ENCODE results near the gene MIDN. TPM values are rescaled to one million over a fixed set of nuclear protein-coding genes. Genes with fewer than 3 reads are reported as not detected.

The MIDN gene
- total RNA-seq, 1 donor from 2014 or later: 204 TPM

DNA sequence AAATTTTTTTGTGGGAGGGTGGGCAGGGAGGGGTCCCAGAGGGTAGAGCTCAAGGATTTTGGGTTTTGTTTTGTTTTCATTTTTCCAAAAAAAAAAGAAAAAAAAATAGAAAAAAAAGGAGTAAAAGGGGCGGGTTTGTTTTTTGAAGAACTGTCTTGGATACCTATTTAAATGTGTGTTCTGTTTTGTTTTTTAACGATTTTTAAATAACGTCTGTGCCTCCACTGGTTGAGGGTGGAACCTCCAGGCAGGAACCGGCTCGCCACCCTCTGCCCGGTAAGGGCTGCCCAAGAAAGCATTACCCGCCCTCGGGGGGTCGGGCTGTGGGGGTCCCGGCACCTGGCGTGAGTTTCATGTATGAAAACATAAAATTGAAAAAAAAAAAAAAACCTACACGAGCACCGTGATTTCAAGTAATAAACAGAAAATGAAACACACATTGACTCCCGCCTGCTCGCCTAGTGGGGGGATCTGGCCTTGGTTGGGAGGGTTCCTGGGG is 10.4 kb downstream of the MIDN start:
- DNase-seq (ENCODE audit: low spot score): no peak
- Mint-ChIP-seq H3K4me3 (ENCODE audit: unreplicated experiment) (peak overlapping the region; percentile 62), H3K36me3 (ENCODE audit: low read depth, unreplicated experiment) (peaks cover 18% of the 10 kb centered on the region), H3K27ac (ENCODE audit: unreplicated experiment) (peak overlapping the region; percentile 93), H3K4me1 (ENCODE audit: unreplicated experiment) (peaks cover 42% of the 10 kb centered on the region), H3K27me3 (ENCODE audit: unreplicated experiment) (peaks cover 28% of the 10 kb centered on the region), H3K9me3 (ENCODE audit: unreplicated experiment) (no peaks in the 10 kb centered on the region)
- TF ChIP-seq, protein P1, sequence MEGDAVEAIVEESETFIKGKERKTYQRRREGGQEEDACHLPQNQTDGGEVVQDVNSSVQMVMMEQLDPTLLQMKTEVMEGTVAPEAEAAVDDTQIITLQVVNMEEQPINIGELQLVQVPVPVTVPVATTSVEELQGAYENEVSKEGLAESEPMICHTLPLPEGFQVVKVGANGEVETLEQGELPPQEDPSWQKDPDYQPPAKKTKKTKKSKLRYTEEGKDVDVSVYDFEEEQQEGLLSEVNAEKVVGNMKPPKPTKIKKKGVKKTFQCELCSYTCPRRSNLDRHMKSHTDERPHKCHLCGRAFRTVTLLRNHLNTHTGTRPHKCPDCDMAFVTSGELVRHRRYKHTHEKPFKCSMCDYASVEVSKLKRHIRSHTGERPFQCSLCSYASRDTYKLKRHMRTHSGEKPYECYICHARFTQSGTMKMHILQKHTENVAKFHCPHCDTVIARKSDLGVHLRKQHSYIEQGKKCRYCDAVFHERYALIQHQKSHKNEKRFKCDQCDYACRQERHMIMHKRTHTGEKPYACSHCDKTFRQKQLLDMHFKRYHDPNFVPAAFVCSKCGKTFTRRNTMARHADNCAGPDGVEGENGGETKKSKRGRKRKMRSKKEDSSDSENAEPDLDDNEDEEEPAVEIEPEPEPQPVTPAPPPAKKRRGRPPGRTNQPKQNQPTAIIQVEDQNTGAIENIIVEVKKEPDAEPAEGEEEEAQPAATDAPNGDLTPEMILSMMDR (IDR thresholded peaks at IDR 0.05; ENCODE audit: unreplicated experiment): no peak

DNA sequence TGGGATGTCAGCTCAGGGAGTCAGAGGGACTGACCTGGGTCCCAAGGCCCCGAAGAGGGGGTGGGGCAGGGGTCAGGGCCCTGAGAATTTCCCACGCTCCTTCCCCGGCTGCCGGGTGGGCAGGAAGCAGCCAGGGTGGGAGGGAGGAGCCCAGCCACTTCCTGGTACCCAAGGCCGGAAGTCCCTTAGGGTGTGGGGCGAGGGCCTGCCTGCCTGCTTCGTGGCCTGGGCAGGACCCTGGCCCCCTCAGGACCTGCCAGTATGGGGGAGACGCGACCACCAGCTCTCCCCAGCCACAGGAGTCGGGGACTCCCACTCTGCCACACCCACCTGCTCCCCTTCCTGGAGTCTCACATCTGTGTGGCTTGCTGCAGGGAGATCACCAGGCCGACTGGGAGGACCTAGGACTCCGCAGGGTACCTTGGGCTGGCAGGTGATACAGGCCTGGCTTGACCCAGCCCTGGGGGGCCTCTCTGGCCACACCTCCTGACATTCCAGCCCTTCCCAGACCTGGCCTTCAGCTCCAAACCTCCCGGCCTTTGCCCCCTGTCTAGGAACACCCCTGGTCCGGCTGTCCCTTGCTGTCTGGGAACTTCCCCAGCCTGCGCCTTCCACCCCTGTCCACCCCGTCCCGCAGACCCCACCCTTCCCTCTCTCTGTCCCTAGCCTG is 11.0 kb downstream of the MIDN start:
- Mint-ChIP-seq H3K27ac (ENCODE audit: unreplicated experiment) (peak overlapping the region; percentile 93), H3K36me3 (ENCODE audit: low read depth, unreplicated experiment) (peaks cover 18% of the 10 kb centered on the region), H3K27me3 (ENCODE audit: unreplicated experiment) (peaks cover 28% of the 10 kb centered on the region), H3K9me3 (ENCODE audit: unreplicated experiment) (no peaks in the 10 kb centered on the region), H3K4me3 (ENCODE audit: unreplicated experiment) (peak overlapping the region; percentile 59), H3K4me1 (ENCODE audit: unreplicated experiment) (peaks cover 42% of the 10 kb centered on the region)
- TF ChIP-seq, protein P1 (IDR thresholded peaks at IDR 0.05; ENCODE audit: unreplicated experiment): no peak
- peak; percentile 68 for DNase-seq (ENCODE audit: low spot score)

DNA sequence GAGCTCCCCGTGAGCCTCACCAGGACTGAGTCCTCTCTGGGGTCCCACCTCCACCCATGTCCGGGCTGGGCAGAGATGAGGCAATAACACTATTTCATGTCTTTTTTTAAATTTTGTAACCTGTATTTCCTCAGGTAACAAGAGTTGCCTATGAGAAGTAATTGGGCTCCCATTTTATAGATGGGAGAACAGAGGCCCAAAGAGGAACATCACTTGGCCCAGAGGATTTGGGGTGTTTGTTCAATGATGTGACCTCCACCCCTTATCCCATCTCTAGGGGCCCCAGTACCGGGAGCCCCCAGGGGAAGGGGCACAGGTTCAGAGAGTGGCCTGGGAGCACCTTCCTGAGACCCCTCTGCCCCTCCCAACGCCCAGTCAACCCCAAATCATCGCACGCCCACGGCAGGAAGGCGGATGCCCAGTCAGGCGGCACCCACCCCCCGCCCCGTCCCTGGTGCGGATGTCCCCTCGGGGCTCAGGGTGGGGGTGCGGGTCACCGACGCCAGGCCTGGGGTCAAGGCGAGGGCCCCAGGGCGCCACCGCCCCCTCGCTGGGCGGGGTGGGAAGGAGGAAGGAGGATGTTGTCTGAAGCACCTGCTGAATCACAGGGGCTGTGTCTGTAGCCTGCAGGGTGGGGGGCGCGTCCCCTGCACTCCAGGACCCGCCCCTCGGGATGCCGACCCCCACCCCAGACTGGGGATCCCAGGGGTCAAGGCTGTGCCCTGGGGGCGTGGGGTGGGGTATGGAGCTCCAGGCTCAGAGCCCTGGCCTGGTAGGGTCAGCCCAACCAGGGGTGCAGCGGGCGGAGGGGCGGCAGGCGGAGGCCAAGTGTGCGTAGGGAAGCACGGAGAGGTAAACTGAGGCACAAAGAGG is 11.7 kb downstream of the MIDN start:
- Mint-ChIP-seq H3K27ac (ENCODE audit: unreplicated experiment) (peak overlapping the region; percentile 92), H3K4me3 (ENCODE audit: unreplicated experiment) (peak overlapping the region; percentile 59), H3K4me1 (ENCODE audit: unreplicated experiment) (peaks cover 38% of the 10 kb centered on the region), H3K36me3 (ENCODE audit: low read depth, unreplicated experiment) (peaks cover 12% of the 10 kb centered on the region), H3K27me3 (ENCODE audit: unreplicated experiment) (peaks cover 24% of the 10 kb centered on the region), H3K9me3 (ENCODE audit: unreplicated experiment) (no peaks in the 10 kb centered on the region)
- DNase-seq (ENCODE audit: low spot score): no peak
- TF ChIP-seq, protein P1 (IDR thresholded peaks at IDR 0.05; ENCODE audit: unreplicated experiment): no peak

DNA sequence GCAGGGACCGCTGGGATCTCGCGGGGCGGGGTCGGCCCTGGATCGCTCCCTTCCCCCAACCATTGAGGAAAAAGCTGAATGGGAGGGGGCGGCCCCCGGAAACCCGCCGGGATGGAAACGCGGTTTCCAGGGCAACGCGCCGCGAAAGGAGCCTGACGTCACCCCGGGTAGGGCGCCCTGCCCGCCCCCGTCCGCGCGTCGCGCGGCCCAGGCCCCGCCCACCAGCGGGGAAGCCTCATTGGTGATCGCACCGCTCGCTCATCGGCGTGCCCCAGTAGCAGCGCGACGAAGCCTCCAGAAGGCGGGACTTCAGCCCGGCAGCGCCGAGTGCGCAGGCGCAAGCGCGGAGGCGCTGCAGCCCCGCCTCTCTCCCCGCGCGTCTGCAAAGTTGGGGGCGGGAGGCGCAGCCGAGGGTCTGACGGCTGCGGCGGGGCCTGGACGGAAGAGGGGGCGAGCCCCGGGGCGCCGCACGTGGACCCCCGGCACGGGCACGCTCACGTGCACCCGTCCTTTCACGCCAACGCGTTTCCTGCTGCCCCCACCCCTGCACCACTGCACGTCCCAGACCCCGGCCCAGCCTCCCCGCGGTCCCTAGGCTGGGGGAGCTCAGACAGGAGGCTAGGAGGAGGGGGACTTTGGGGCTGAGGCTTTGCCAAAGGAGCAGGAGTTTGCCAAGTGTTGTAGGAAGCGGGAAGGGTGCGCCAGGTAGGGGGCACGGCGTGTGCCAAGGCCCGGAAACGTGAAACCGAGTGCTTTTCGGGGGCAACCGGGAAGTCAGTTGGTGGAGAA is 12.6 kb downstream of the MIDN start:
- H3K27me3 Mint-ChIP-seq (ENCODE audit: unreplicated experiment): peaks cover 23% of the 10 kb centered on the region
- TF ChIP-seq, protein P1 (IDR thresholded peaks at IDR 0.05; ENCODE audit: unreplicated experiment): no peak
- H3K4me1 Mint-ChIP-seq (ENCODE audit: unreplicated experiment): peaks cover 41% of the 10 kb centered on the region
- peaks cover 12% of the 10 kb centered on the region for H3K36me3 Mint-ChIP-seq (ENCODE audit: low read depth, unreplicated experiment)
- H3K27ac Mint-ChIP-seq (ENCODE audit: unreplicated experiment): peak overlapping the region; percentile 89
- no peaks in the 10 kb centered on the region for H3K9me3 Mint-ChIP-seq (ENCODE audit: unreplicated experiment)
- peak; percentile 98 for DNase-seq (ENCODE audit: low spot score)
- peak overlapping the region; percentile 92 for H3K4me3 Mint-ChIP-seq (ENCODE audit: unreplicated experiment)
